Measurements from ENCODE around the gene GNG13.

The GNG13 gene

DNA sequence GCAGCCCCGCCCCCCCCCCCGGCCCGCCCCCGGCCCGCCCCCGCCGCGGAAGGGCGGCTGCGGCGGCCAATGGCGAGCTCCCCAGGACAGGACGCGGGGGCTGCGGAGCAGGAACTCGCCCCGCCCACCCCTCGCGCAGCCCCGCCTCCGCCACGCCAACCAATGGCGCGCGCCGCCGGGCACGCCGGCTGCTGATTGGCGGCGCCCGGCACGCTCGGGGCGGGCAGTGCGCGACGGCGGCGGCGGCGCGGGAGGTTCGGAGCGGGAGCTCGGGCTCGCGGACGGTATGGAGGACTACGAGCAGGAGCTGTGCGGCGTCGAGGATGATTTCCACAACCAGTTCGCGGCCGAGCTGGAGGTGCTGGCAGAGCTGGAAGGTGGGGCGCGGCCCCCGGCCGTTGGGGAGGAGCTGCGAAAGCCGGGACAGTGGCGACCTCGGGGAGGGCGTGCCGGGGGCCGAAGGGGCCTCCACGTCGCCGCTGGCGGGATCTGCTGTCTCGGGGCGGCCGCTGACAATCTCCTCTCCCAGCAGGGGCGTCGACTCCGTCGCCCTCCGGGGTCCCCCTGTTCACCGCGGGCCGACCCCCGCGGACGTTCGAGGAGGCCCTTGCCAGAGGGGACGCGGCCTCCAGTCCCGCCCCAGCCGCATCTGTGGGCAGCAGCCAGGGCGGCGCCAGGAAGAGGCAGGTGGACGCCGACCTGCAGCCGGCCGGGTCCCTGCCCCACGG, 12.0 kb downstream of the GNG13 start, which contains the start of gene CHTF18 (continued):
- TF ChIP-seq ZEB2 (tag by site-specific recombination; IDR thresholded peaks at IDR 0.05) (peak; percentile 85), ZNF529 (tag by site-specific recombination; IDR thresholded peaks at IDR 0.05; ENCODE audit: insufficient replicate concordance) (no peak), ZNF302 (tag by site-specific recombination; IDR thresholded peaks at IDR 0.05; ENCODE audit: low read depth) (no peak), ZBTB10 (tag by site-specific recombination; IDR thresholded peaks at IDR 0.05) (no peak), ZFP3 (tag by site-specific recombination; IDR thresholded peaks at IDR 0.05; ENCODE audit: low read depth) (no peak), ZNF530 (tag by site-specific recombination; IDR thresholded peaks at IDR 0.05; ENCODE audit: low read depth) (no peak), ZNF488 (tag by site-specific recombination; IDR thresholded peaks at IDR 0.05) (no peak), ATF2 (tag by site-specific recombination; IDR thresholded peaks at IDR 0.05; ENCODE audit: low read depth) (no peak), ZNF24 (tag by site-specific recombination; IDR thresholded peaks at IDR 0.05) (no peak), ZFP41 (tag by site-specific recombination; IDR thresholded peaks at IDR 0.05; ENCODE audit: borderline replicate concordance) (no peak), HOXD13 (CRISPR knock-in tag; IDR thresholded peaks at IDR 0.05; ENCODE audit: borderline replicate concordance) (no peak), ZNF311 (tag by site-specific recombination; IDR thresholded peaks at IDR 0.05; ENCODE audit: borderline replicate concordance) (no peak), ZNF132 (tag by site-specific recombination; IDR thresholded peaks at IDR 0.05; ENCODE audit: borderline replicate concordance) (no peak), ZNF544 (tag by site-specific recombination; IDR thresholded peaks at IDR 0.05) (no peak), WT1 (tag by site-specific recombination; IDR thresholded peaks at IDR 0.05) (peak; percentile 33; the same call in 1 of the 2 replicates), ZNF211 (tag by site-specific recombination; IDR thresholded peaks at IDR 0.05; ENCODE audit: low read depth) (no peak), ZNF112 (tag by site-specific recombination; IDR thresholded peaks at IDR 0.05) (no peak), TRIM28 (IDR thresholded peaks at IDR 0.05; ENCODE audit: borderline replicate concordance, low read length) (no peak), ZBTB48 (tag by site-specific recombination; IDR thresholded peaks at IDR 0.05) (no peak), ZNF747 (tag by site-specific recombination; IDR thresholded peaks at IDR 0.05) (no peak), ZBTB8A (tag by site-specific recombination; IDR thresholded peaks at IDR 0.05) (0 out of 2 replicates have a peak, but pooled peaks have one; percentile 23), ZNF433 (tag by site-specific recombination; IDR thresholded peaks at IDR 0.05; ENCODE audit: low read depth) (no peak), ZNF473 (tag by site-specific recombination; IDR thresholded peaks at IDR 0.05) (no peak), ZNF785 (tag by site-specific recombination; IDR thresholded peaks at IDR 0.05) (no peak; the same call in 1 of the 2 replicates)
- TF ChIP-seq, protein P1, sequence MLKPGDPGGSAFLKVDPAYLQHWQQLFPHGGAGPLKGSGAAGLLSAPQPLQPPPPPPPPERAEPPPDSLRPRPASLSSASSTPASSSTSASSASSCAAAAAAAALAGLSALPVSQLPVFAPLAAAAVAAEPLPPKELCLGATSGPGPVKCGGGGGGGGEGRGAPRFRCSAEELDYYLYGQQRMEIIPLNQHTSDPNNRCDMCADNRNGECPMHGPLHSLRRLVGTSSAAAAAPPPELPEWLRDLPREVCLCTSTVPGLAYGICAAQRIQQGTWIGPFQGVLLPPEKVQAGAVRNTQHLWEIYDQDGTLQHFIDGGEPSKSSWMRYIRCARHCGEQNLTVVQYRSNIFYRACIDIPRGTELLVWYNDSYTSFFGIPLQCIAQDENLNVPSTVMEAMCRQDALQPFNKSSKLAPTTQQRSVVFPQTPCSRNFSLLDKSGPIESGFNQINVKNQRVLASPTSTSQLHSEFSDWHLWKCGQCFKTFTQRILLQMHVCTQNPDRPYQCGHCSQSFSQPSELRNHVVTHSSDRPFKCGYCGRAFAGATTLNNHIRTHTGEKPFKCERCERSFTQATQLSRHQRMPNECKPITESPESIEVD (tag by site-specific recombination; IDR thresholded peaks at IDR 0.05): no peak
- TF ChIP-seq, protein P2, sequence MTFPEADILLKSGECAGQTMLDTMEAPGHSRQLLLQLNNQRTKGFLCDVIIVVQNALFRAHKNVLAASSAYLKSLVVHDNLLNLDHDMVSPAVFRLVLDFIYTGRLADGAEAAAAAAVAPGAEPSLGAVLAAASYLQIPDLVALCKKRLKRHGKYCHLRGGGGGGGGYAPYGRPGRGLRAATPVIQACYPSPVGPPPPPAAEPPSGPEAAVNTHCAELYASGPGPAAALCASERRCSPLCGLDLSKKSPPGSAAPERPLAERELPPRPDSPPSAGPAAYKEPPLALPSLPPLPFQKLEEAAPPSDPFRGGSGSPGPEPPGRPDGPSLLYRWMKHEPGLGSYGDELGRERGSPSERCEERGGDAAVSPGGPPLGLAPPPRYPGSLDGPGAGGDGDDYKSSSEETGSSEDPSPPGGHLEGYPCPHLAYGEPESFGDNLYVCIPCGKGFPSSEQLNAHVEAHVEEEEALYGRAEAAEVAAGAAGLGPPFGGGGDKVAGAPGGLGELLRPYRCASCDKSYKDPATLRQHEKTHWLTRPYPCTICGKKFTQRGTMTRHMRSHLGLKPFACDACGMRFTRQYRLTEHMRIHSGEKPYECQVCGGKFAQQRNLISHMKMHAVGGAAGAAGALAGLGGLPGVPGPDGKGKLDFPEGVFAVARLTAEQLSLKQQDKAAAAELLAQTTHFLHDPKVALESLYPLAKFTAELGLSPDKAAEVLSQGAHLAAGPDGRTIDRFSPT (tag by site-specific recombination; IDR thresholded peaks at IDR 0.05): peak; percentile 59; the same call in 1 of the 2 replicates
- TF ChIP-seq, protein P3, sequence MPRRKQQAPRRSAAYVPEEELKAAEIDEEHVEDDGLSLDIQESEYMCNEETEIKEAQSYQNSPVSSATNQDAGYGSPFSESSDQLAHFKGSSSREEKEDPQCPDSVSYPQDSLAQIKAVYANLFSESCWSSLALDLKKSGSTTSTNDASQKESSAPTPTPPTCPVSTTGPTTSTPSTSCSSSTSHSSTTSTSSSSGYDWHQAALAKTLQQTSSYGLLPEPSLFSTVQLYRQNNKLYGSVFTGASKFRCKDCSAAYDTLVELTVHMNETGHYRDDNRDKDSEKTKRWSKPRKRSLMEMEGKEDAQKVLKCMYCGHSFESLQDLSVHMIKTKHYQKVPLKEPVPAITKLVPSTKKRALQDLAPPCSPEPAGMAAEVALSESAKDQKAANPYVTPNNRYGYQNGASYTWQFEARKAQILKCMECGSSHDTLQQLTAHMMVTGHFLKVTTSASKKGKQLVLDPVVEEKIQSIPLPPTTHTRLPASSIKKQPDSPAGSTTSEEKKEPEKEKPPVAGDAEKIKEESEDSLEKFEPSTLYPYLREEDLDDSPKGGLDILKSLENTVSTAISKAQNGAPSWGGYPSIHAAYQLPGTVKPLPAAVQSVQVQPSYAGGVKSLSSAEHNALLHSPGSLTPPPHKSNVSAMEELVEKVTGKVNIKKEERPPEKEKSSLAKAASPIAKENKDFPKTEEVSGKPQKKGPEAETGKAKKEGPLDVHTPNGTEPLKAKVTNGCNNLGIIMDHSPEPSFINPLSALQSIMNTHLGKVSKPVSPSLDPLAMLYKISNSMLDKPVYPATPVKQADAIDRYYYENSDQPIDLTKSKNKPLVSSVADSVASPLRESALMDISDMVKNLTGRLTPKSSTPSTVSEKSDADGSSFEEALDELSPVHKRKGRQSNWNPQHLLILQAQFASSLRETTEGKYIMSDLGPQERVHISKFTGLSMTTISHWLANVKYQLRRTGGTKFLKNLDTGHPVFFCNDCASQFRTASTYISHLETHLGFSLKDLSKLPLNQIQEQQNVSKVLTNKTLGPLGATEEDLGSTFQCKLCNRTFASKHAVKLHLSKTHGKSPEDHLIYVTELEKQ (tag by site-specific recombination; IDR thresholded peaks at IDR 0.05; ENCODE audit: borderline replicate concordance): no peak

Measured in HEK293 (cell line).